ENCODE measurements around the gene MKKS. TPM values are rescaled to one million over a fixed set of nuclear protein-coding genes. Genes with fewer than 3 reads are reported as not detected.

Gene MKKS
- total RNA-seq, 1 donor from 2014 or later, result 8.6 TPM

GRCh38 chr20:10476319-10476724 lies 42.3 kb upstream of the MKKS start:
- no peaks in the 10 kb centered on the region for H3K9me3 Mint-ChIP-seq
- ChIA-PET CTCF (interaction anchor here (1.1 to 2.4 kb wide), 2 partner anchors 42 to 498 kb away, joined by 3 to 10 read pairs; partner anchors contain the start of genes MKKS and SLX4IP), POLR2A (interaction anchor here (2.3 kb wide), 1 partner anchor 42 kb away, joined by 16 read pairs; the partner anchor contains the start of genes MKKS and SLX4IP)
- DNase-seq, result no peak
- H3K36me3 Mint-ChIP-seq (ENCODE audit: low read depth), result peaks cover 2% of the 10 kb centered on the region
- intact Hi-C loops (cut with micrococcal nuclease), result loop anchor here (1.0 kb wide), 1 partner anchor 41 kb away; the partner anchor contains the start of gene SLX4IP
- H3K27me3 Mint-ChIP-seq, result no peaks in the 10 kb centered on the region
- no peak for TF ChIP-seq CTCF (IDR thresholded peaks at IDR 0.05)
- peaks cover 38% of the 10 kb centered on the region for H3K4me1 Mint-ChIP-seq
- peak overlapping the region; percentile 67 for H3K27ac Mint-ChIP-seq
- ATAC-seq (ENCODE audit: low read depth), result peak; percentile 77
- H3K4me3 Mint-ChIP-seq, result peak overlapping the region; percentile 41

GRCh38 chr20:10475225-10475624 lies 41.2 kb upstream of the MKKS start:
- peaks cover 2% of the 10 kb centered on the region for H3K9me3 Mint-ChIP-seq
- H3K4me3 Mint-ChIP-seq, result no peak overlapping the region
- peaks cover 38% of the 10 kb centered on the region for H3K4me1 Mint-ChIP-seq
- TF ChIP-seq CTCF (IDR thresholded peaks at IDR 0.05), result no peak
- intact Hi-C loops (cut with micrococcal nuclease), result no loop called here
- ChIA-PET CTCF (interaction anchor here (1.1 to 2.4 kb wide), 2 partner anchors 41 to 497 kb away, joined by 3 to 10 read pairs; partner anchors contain the start of genes MKKS and SLX4IP), POLR2A (interaction anchor here (2.3 kb wide), 1 partner anchor 41 kb away, joined by 16 read pairs; the partner anchor contains the start of genes MKKS and SLX4IP)
- peak overlapping the region; percentile 5 for H3K27ac Mint-ChIP-seq
- DNase-seq (no peak), ATAC-seq (ENCODE audit: low read depth) (peak; percentile 42)
- no peaks in the 10 kb centered on the region for H3K27me3 Mint-ChIP-seq
- H3K36me3 Mint-ChIP-seq (ENCODE audit: low read depth), result peaks cover 4% of the 10 kb centered on the region

GRCh38 chr20:10474606-10475184 lies 40.7 kb upstream of the MKKS start:
- POLR2A ChIA-PET, result interaction anchor here (2.3 kb wide), 1 partner anchor 40 kb away, joined by 16 read pairs; the partner anchor contains the start of genes MKKS and SLX4IP
- peaks cover 38% of the 10 kb centered on the region for H3K4me1 Mint-ChIP-seq
- peaks cover 2% of the 10 kb centered on the region for H3K9me3 Mint-ChIP-seq
- H3K4me3 Mint-ChIP-seq, result no peak overlapping the region
- TF ChIP-seq CTCF (IDR thresholded peaks at IDR 0.05), result no peak
- no peaks in the 10 kb centered on the region for H3K27me3 Mint-ChIP-seq
- CTCF ChIA-PET, result interaction anchor here (2.4 kb wide), 1 partner anchor 40 kb away, joined by 10 read pairs; the partner anchor contains the start of genes MKKS and SLX4IP
- no peak for ATAC-seq (ENCODE audit: low read depth)
- intact Hi-C loops (cut with micrococcal nuclease), result no loop called here
- DNase-seq, result no peak
- H3K36me3 Mint-ChIP-seq (ENCODE audit: low read depth), result peaks cover 9% of the 10 kb centered on the region
- peak overlapping the region; percentile 5 for H3K27ac Mint-ChIP-seq

GRCh38 chr20:10472871-10473270 lies 38.8 kb upstream of the MKKS start:
- no peak for TF ChIP-seq CTCF (IDR thresholded peaks at IDR 0.05)
- Mint-ChIP-seq H3K27ac (no peak overlapping the region), H3K9me3 (peaks cover 2% of the 10 kb centered on the region), H3K36me3 (ENCODE audit: low read depth) (peaks cover 10% of the 10 kb centered on the region), H3K4me3 (no peak overlapping the region), H3K27me3 (no peaks in the 10 kb centered on the region), H3K4me1 (peaks cover 40% of the 10 kb centered on the region)
- ATAC-seq (ENCODE audit: low read depth) (no peak), DNase-seq (no peak)
- intact Hi-C loops (cut with micrococcal nuclease), result no loop called here
- POLR2A ChIA-PET, result no interaction called here
- CTCF ChIA-PET, result no interaction called here

- ChIA-PET POLR2A (no interaction called here), CTCF (no interaction called here)
- ATAC-seq (ENCODE audit: low read depth), result no peak
- no peak overlapping the region for H3K27ac Mint-ChIP-seq
- no peak for DNase-seq
- peaks cover 2% of the 10 kb centered on the region for H3K9me3 Mint-ChIP-seq
- no peak overlapping the region for H3K4me3 Mint-ChIP-seq
- H3K4me1 Mint-ChIP-seq, result peaks cover 19% of the 10 kb centered on the region
- intact Hi-C loops (cut with micrococcal nuclease), result no loop called here
- peaks cover 10% of the 10 kb centered on the region for H3K36me3 Mint-ChIP-seq (ENCODE audit: low read depth)
- no peak for TF ChIP-seq CTCF (IDR thresholded peaks at IDR 0.05)
- no peaks in the 10 kb centered on the region for H3K27me3 Mint-ChIP-seq
These were observed 36.3 kb upstream of the MKKS start for GRCh38 chr20:10470276-10470675.
